PC-9 (cell line): Measurements from ENCODE around the gene TNIP3.

Source experiments
- EZH2 ChIP-seq: fragments of 200-600 bp; sonication (generic); IDR thresholded peaks from 2 replicates; pipeline ENCODE4 v1.8.0; 2017; ENCODE audit warnings: antibody characterized with exemption, low read depth
- TF ChIP-seq, protein P1 (sequence below): fragments of 200-600 bp; sonication (generic); conservative IDR thresholded peaks from 2 replicates; pipeline ENCODE4 v1.6.1; 2017; ENCODE audit warnings: mixed run types, antibody characterized with exemption, mild to moderate bottlenecking, moderate library complexity

DNA sequence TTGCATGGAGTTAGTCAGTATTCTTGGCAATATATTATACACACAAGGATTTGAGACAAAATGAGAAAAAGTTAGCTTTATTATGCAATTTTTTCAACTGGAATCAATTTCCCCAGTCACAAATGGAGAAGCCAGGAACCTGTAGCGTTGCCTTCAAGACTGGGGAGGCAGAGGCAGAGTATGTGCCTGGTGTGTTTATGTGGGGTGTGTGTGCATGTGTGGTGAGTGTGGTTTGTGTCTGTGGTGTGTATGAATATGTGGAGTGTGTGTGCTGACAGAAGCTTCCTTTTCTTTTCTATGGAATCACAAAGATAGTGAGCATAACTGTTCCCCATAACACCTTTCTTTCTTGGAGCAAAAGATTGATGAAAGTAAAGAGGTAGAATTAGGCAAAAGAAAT is 37.0 kb downstream of the TNIP3 start:
- TF ChIP-seq, protein P1, sequence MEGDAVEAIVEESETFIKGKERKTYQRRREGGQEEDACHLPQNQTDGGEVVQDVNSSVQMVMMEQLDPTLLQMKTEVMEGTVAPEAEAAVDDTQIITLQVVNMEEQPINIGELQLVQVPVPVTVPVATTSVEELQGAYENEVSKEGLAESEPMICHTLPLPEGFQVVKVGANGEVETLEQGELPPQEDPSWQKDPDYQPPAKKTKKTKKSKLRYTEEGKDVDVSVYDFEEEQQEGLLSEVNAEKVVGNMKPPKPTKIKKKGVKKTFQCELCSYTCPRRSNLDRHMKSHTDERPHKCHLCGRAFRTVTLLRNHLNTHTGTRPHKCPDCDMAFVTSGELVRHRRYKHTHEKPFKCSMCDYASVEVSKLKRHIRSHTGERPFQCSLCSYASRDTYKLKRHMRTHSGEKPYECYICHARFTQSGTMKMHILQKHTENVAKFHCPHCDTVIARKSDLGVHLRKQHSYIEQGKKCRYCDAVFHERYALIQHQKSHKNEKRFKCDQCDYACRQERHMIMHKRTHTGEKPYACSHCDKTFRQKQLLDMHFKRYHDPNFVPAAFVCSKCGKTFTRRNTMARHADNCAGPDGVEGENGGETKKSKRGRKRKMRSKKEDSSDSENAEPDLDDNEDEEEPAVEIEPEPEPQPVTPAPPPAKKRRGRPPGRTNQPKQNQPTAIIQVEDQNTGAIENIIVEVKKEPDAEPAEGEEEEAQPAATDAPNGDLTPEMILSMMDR: no peak
- TF ChIP-seq EZH2: no peak
